Aorta (tissue), 5 donors: ENCODE measurements around the gene TUBGCP6. TPM values are rescaled to one million over a fixed set of nuclear protein-coding genes. Genes with fewer than 3 reads are reported as not detected.
"Not testable (repeated sequence)": the region's sequence is repeated elsewhere in the genome, so short reads cannot be mapped to it uniquely, and the experiment has no call there.

ENCODE experiments used
- ATAC-seq: fragments of 200-7000 bp; cut with Tn5 transposase; one replicate; pipeline ENCODE4 v1.9.1; 2022; ENCODE audit warnings: moderate library complexity; ENCODE audit not compliant: low FRiP score
- DNase-seq, 2 donors: peaks; one replicate each; pipeline ENCODE4 v3.0.0-alpha.2; 2020
- H3K27ac ChIP-seq, 2 donors: one replicate each; pipeline ENCODE4 v1.5.1; 2013; ENCODE audit warnings: low read length in 2 of 2, mild to moderate bottlenecking in 2 of 2, moderate library complexity in 2 of 2, control low read depth in 1 of 2, inconsistent platforms in 1 of 2, low read depth in 1 of 2
- H3K27me3 ChIP-seq, 2 donors: one replicate each; pipeline ENCODE4 v1.6.1; 2013; ENCODE audit warnings: control low read depth in 1 of 2, low read length in 1 of 2, mild to moderate bottlenecking in 1 of 2, moderate library complexity in 1 of 2; ENCODE audit not compliant: insufficient read depth in 2 of 2, control insufficient read depth in 1 of 2
- H3K36me3 ChIP-seq, 2 donors: one replicate each; pipeline ENCODE4 v1.6.1; 2013; ENCODE audit warnings: control low read depth in 1 of 2, low read length in 1 of 2, mild to moderate bottlenecking in 1 of 2; ENCODE audit not compliant: insufficient read depth in 2 of 2, control insufficient read depth in 1 of 2
- H3K4me1 ChIP-seq, 2 donors: one replicate each; pipeline ENCODE4 v1.6.1; 2013; ENCODE audit warnings: low read length in 2 of 2, control low read depth in 1 of 2, mild to moderate bottlenecking in 1 of 2, moderate library complexity in 1 of 2; ENCODE audit not compliant: insufficient read depth in 2 of 2, control insufficient read depth in 1 of 2
- H3K4me3 ChIP-seq, 2 donors: one replicate each; pipeline ENCODE4 v1.5.1; 2013; ENCODE audit warnings: low read length in 2 of 2, control low read depth in 1 of 2, mild to moderate bottlenecking in 1 of 2
- H3K9me3 ChIP-seq: one replicate; pipeline ENCODE4 v1.6.1; 2013; ENCODE audit warnings: mild to moderate bottlenecking, low read length; ENCODE audit not compliant: control insufficient read depth
- WGBS, 2 donors: extraction: QIAGEN DNeasy Blood & Tissue Kit; methylation state at CpG; one replicate each; pipeline ENCODE4 v1.1.7; 2013; 5-methylcytosine and 5-hydroxymethylcytosine counted together
- intact Hi-C, 2 donors: fragments of 100-400 bp; cut with DNase I; formaldehyde crosslinking; loops; one replicate each; pipeline versions ENCODE4 v1.14.2 to v1.15.0; 2022
- polyA plus RNA-seq, 2 donors: library from polyadenylated mRNA; stranded (reverse); fragments of 200-250 nt; gene quantifications; one replicate each; pipeline ENCODE4 v1.2.3, GENCODE V29; 2013
- total RNA-seq, 2 donors: library from RNA; stranded (reverse); fragmentation: NEBNext Ultra II Directional; extraction: Animal tissue kit (Norgen Biotek cat#: 25700); gene quantifications; one replicate each; pipeline ENCODE4 v1.2.1, GENCODE V29; 2021
- donor health status: healthy with polysubstance abuse.
- donor health status: Bipolar disorder and iron deficiency.
- donor health status: DM: no; HTN: no; CAD: no.
- donor health status: DM: no; HTN: no; CAD: no.
- donor health status: DM: yes; HTN: yes; CAD: no.

The TUBGCP6 gene
- total and polyA plus RNA-seq, 4 donors, result 7.0 to 134 (median 39.3) TPM

- DNase-seq (peak in 1 of 2 donors; percentile 46), ATAC-seq (no peak)
- Histone ChIP-seq H3K4me1 (no peaks in the 10 kb centered on the region), H3K4me3 (peak overlapping the region in 1 of 2 donors; percentile 59), H3K27ac (no peak overlapping the region), H3K36me3 (no peaks in the 10 kb centered on the region), H3K27me3 (no peaks in the 10 kb centered on the region), H3K9me3 (no peaks in the 10 kb centered on the region)
- 11 to 14% methylated on average over 29 to 36 of the region's 36 CpGs for WGBS, 2 donors
- intact Hi-C loops, result no loop called here
Measured at GRCh38 chr22:50169181-50169759, 75.6 kb downstream of the TUBGCP6 start.

- H3K36me3 ChIP-seq, H3K4me1 ChIP-seq, H3K27me3 ChIP-seq, ATAC-seq, H3K4me3 ChIP-seq, H3K27ac ChIP-seq, DNase-seq, H3K9me3 ChIP-seq, intact Hi-C loops: not testable (repeated sequence)
- WGBS, 2 donors, result 92% methylated on average over 5 of the region's 5 CpGs
Measured at GRCh38 chr22:50168490-50169180, 76.2 kb downstream of the TUBGCP6 start.

- DNase-seq (peak in 1 of 2 donors; percentile 40), ATAC-seq (no peak)
- no peaks in the 10 kb centered on the region for H3K9me3 ChIP-seq
- WGBS, 2 donors, result 72 to 85% methylated on average over 11 of the region's 11 CpGs
- intact Hi-C loops, result no loop called here
- H3K4me3 ChIP-seq, result no peak overlapping the region
- H3K27me3 ChIP-seq, result no peaks in the 10 kb centered on the region
- no peak overlapping the region for H3K27ac ChIP-seq
- H3K4me1 ChIP-seq, result no peaks in the 10 kb centered on the region
- H3K36me3 ChIP-seq, result no peaks in the 10 kb centered on the region
Measured at GRCh38 chr22:50167689-50168489, 76.9 kb downstream of the TUBGCP6 start.

Other genes starting within 250 kb of the TUBGCP6 start
- gene IL17REL, start 232.3 kb downstream of the TUBGCP6 start, total RNA-seq, result not detected
- gene IL17REL, start 232.3 kb downstream of the TUBGCP6 start, polyA plus RNA-seq, result under 1 TPM in 1 of 2 donors, not detected in 1; 0.05 TPM
- gene TTLL8, start 186.7 kb downstream of the TUBGCP6 start, total RNA-seq, result not detected
- not detected for gene TTLL8, start 186.7 kb downstream of the TUBGCP6 start, polyA plus RNA-seq
- gene MLC1, start 159.6 kb downstream of the TUBGCP6 start, total RNA-seq, result under 1 TPM; 0.16 to 0.39 TPM
- gene MLC1, start 159.6 kb downstream of the TUBGCP6 start, polyA plus RNA-seq, result 1 to 10 TPM in 1 of 2 donors, not detected in 1; 2.1 TPM
- gene MOV10L1, start 155.0 kb downstream of the TUBGCP6 start, total RNA-seq, result 1 to 10 TPM in 1 of 2 donors, under 1 TPM in 1; 0.10 to 3.2 TPM
- 1 to 10 TPM; 1.5 to 4.2 TPM for gene MOV10L1, start 155.0 kb downstream of the TUBGCP6 start, polyA plus RNA-seq
- gene PANX2, start 74.3 kb downstream of the TUBGCP6 start, total RNA-seq, result 1 to 10 TPM in 1 of 2 donors, under 1 TPM in 1; 0.62 to 1.2 TPM
- 1 to 10 TPM in 1 of 2 donors, under 1 TPM in 1; 0.97 to 1.4 TPM for gene PANX2, start 74.3 kb downstream of the TUBGCP6 start, polyA plus RNA-seq
- gene TRABD, start 59.1 kb downstream of the TUBGCP6 start, total RNA-seq, result 10 to 100 TPM; 27.1 to 33.4 TPM
- 10 to 100 TPM; 13.5 to 53.2 TPM for gene TRABD, start 59.1 kb downstream of the TUBGCP6 start, polyA plus RNA-seq
- gene SELENOO, start 44.0 kb downstream of the TUBGCP6 start, total RNA-seq, result 10 to 100 TPM; 14.2 to 21.6 TPM
- gene SELENOO, start 44.0 kb downstream of the TUBGCP6 start, polyA plus RNA-seq, result 100 to 1,000 TPM in 1 of 2 donors, 10 to 100 TPM in 1; 11.6 to 105 TPM
- 10 to 100 TPM; 19.8 to 47.8 TPM for gene HDAC10, start 6.2 kb upstream of the TUBGCP6 start, total RNA-seq
- gene HDAC10, start 6.2 kb upstream of the TUBGCP6 start, polyA plus RNA-seq, result 10 to 100 TPM in 1 of 2 donors, 1 to 10 TPM in 1; 5.5 to 57.3 TPM
- 10 to 100 TPM in 1 of 2 donors, 1 to 10 TPM in 1; 9.2 to 22.9 TPM for gene MAPK12, start 16.7 kb upstream of the TUBGCP6 start, total RNA-seq
- gene MAPK12, start 16.7 kb upstream of the TUBGCP6 start, polyA plus RNA-seq, result 10 to 100 TPM in 1 of 2 donors, 1 to 10 TPM in 1; 1.6 to 19.0 TPM
- 10 to 100 TPM; 10.7 to 23.2 TPM for gene MAPK11, start 25.4 kb upstream of the TUBGCP6 start, total RNA-seq
- gene MAPK11, start 25.4 kb upstream of the TUBGCP6 start, polyA plus RNA-seq, result 10 to 100 TPM in 1 of 2 donors, under 1 TPM in 1; 0.13 to 14.9 TPM
- 100 to 1,000 TPM; 139 to 210 TPM for gene PLXNB2, start 62.6 kb upstream of the TUBGCP6 start, total RNA-seq
- 100 to 1,000 TPM in 1 of 2 donors, 10 to 100 TPM in 1; 46.0 to 214 TPM for gene PLXNB2, start 62.6 kb upstream of the TUBGCP6 start, polyA plus RNA-seq
- gene DENND6B, start 82.0 kb upstream of the TUBGCP6 start, total RNA-seq, result 1 to 10 TPM; 2.3 to 7.0 TPM
- 1 to 10 TPM in 1 of 2 donors, under 1 TPM in 1; 0.25 to 7.5 TPM for gene DENND6B, start 82.0 kb upstream of the TUBGCP6 start, polyA plus RNA-seq
- 10 to 100 TPM; 45.2 to 46.7 TPM for gene PPP6R2, start 98.3 kb upstream of the TUBGCP6 start, total RNA-seq
- gene PPP6R2, start 98.3 kb upstream of the TUBGCP6 start, polyA plus RNA-seq, result 10 to 100 TPM; 14.1 to 62.5 TPM
- 10 to 100 TPM; 65.3 to 77.9 TPM for gene SBF1, start 230.0 kb upstream of the TUBGCP6 start, total RNA-seq
- 10 to 100 TPM; 17.8 to 49.8 TPM for gene SBF1, start 230.0 kb upstream of the TUBGCP6 start, polyA plus RNA-seq
- gene ADM2, start 236.5 kb upstream of the TUBGCP6 start, total RNA-seq, result under 1 TPM; 0.26 to 0.54 TPM
- under 1 TPM in 1 of 2 donors, not detected in 1; 0.50 TPM for gene ADM2, start 236.5 kb upstream of the TUBGCP6 start, polyA plus RNA-seq
- not detected for gene MIOX, start 241.8 kb upstream of the TUBGCP6 start, total RNA-seq
- gene MIOX, start 241.8 kb upstream of the TUBGCP6 start, polyA plus RNA-seq, result not detected